Activated CD8-positive, alpha-beta T cell treated with anti-CD3 and anti-CD28 coated beads, Interleukin-2, amount 10 ng/mL, durations not matched to agents 7 days and 5 days (primary cell): Measurements from ENCODE around the gene SMIM28. TPM values are rescaled to one million over a fixed set of nuclear protein-coding genes. Genes with fewer than 3 reads are reported as not detected.

Experiments
- ATAC-seq: fragments of 150-1000 bp; cut with Tn5 transposase; one replicate; pipeline ENCODE4 v1.10.0; 2021; ENCODE audit warnings: moderate library complexity
- CTCF ChIA-PET: fragments of 350-600 bp; sonication (Branson Sonifier 250); formaldehyde crosslinking; loops from one replicate; lab custom pipeline; 2021; ENCODE audit warnings: antibody characterized with exemption; lab: Charles Lee
- POLR2A ChIA-PET: fragments of 350-600 bp; sonication (Branson Sonifier 250); formaldehyde crosslinking; loops from one replicate; lab custom pipeline; 2021; ENCODE audit warnings: antibody characterized with exemption; lab: Charles Lee
- DNase-seq: peaks from one replicate; pipeline ENCODE4 v3.0.0-alpha.2; 2020
- H3K27ac Mint-ChIP-seq: one replicate; pipeline ENCODE4 v1.8.0; 2021; ENCODE audit warnings: mild to moderate bottlenecking, mixed read lengths
- H3K27me3 Mint-ChIP-seq: one replicate; pipeline ENCODE4 v1.8.0; 2021; ENCODE audit warnings: low read depth, mixed read lengths
- H3K36me3 Mint-ChIP-seq: one replicate; pipeline ENCODE4 v1.8.0; 2021; ENCODE audit warnings: low read depth, mixed read lengths
- H3K4me1 Mint-ChIP-seq: one replicate; pipeline ENCODE4 v1.8.0; 2021; ENCODE audit warnings: low read depth, mixed read lengths
- H3K4me3 Mint-ChIP-seq: one replicate; pipeline ENCODE4 v1.8.0; 2021; ENCODE audit warnings: mild to moderate bottlenecking, mixed read lengths
- H3K9me3 Mint-ChIP-seq: one replicate; pipeline ENCODE4 v1.8.0; 2022; ENCODE audit warnings: mixed read lengths; ENCODE audit not compliant: insufficient read depth
- total RNA-seq, 2 experiments: library from RNA; stranded (reverse); gene quantifications; one replicate each; pipeline ENCODE4 v1.2.3, GENCODE V29; 2021

Gene SMIM28
- not detected for total RNA-seq

DNA sequence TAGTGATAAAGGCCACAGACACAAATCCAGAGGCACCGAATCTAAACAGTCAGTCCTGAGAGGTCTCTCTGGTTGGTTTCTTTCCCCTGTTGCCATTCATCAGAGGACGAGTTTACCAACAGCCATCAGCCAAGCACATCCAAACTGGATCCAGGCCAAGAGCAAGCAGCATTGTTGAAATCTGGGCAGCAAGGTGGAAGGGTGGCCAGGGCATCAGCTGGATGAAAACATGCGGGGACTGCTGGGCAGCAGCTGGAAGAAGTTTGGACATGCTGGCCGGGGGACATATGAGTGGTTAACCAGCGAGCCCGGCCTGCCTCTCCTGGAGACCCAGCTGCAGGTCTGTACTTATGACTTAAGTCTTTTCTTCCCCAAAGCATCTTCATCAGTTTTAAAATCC, at the start of gene SMIM28:
SMIM28 (plus strand) TSS at position 62 of the 400 bp plus-strand sequence; CDS start at position 230, 168 bp downstream.
- POLR2A ChIA-PET: no interaction called here
- no peaks in the 10 kb centered on the region for H3K9me3 Mint-ChIP-seq
- no peak within 1 kb of the TSS for H3K27ac Mint-ChIP-seq
- no peaks in the 10 kb centered on the region for H3K36me3 Mint-ChIP-seq
- CTCF ChIA-PET: no interaction called here
- no peaks in the 10 kb centered on the region for H3K4me1 Mint-ChIP-seq
- no peak for DNase-seq
- ATAC-seq: no peak
- H3K27me3 Mint-ChIP-seq: peaks cover 2% of the 10 kb centered on the region
- no peak within 1 kb of the TSS for H3K4me3 Mint-ChIP-seq

- DNase-seq (no peak), ATAC-seq (no peak)
- POLR2A ChIA-PET: no interaction called here
- CTCF ChIA-PET: no interaction called here
- Mint-ChIP-seq H3K27me3 (peaks cover 13% of the 10 kb centered on the region), H3K4me3 (no peak overlapping the region), H3K36me3 (no peaks in the 10 kb centered on the region), H3K4me1 (peaks cover 9% of the 10 kb centered on the region), H3K27ac (no peak overlapping the region), H3K9me3 (no peaks in the 10 kb centered on the region)
Observed at GRCh38 chr6:138328210-138328609, 49.5 kb upstream of the SMIM28 start.

- Mint-ChIP-seq H3K27me3 (peaks cover 13% of the 10 kb centered on the region), H3K4me1 (peaks cover 9% of the 10 kb centered on the region), H3K36me3 (no peaks in the 10 kb centered on the region), H3K27ac (no peak overlapping the region), H3K4me3 (no peak overlapping the region), H3K9me3 (no peaks in the 10 kb centered on the region)
- DNase-seq (no peak), ATAC-seq (no peak)
- POLR2A ChIA-PET: no interaction called here
- CTCF ChIA-PET: no interaction called here
Observed at GRCh38 chr6:138330763-138331162, 46.9 kb upstream of the SMIM28 start.

GRCh38 chr6:138331444-138331843, 46.3 kb upstream of the SMIM28 start:
- no peak for ATAC-seq
- H3K4me1 Mint-ChIP-seq: peaks cover 9% of the 10 kb centered on the region
- ChIA-PET POLR2A (no interaction called here), CTCF (no interaction called here)
- H3K27me3 Mint-ChIP-seq: peaks cover 13% of the 10 kb centered on the region
- H3K9me3 Mint-ChIP-seq: no peaks in the 10 kb centered on the region
- DNase-seq: no peak
- no peaks in the 10 kb centered on the region for H3K36me3 Mint-ChIP-seq
- H3K27ac Mint-ChIP-seq: no peak overlapping the region
- no peak overlapping the region for H3K4me3 Mint-ChIP-seq

DNA sequence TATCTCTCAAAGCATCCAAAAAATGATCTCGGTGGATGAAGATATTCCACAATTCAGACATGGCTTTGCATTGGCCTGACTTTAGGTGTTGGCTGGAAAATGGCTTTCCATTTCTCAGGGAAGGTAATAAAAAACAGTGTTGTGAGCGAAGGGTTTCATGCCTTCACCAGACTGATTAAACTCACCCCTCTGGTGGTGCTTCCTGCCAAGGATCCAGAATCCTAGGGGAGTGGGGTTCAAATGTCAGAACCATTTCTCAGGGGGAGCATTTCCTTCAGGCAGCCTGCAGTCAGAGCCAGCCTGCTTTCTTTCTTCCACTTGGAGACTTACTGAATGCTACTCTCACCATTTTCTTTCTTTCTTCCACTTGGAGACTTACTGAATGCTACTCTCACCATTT, 45.7 kb upstream of the SMIM28 start:
- CTCF ChIA-PET: no interaction called here
- no peak overlapping the region for H3K4me3 Mint-ChIP-seq
- peaks cover 9% of the 10 kb centered on the region for H3K4me1 Mint-ChIP-seq

DNA sequence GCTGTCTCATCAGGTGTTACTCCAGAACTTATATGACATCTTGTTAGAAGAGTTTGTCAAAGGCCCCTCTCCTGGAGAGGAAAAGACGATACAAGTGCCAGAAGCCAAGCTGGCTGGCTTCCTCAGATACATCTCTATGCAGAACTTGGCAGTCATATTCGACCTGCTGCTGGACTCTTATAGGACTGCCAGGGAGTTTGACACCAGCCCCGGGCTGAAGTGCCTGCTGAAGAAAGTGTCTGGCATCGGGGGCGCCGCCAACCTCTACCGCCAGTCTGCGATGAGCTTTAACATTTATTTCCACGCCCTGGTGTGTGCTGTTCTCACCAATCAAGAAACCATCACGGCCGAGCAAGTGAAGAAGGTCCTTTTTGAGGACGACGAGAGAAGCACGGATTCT, 43.7 kb upstream of the SMIM28 start:
- Mint-ChIP-seq H3K9me3 (no peaks in the 10 kb centered on the region), H3K27ac (no peak overlapping the region), H3K4me1 (no peaks in the 10 kb centered on the region), H3K27me3 (peaks cover 10% of the 10 kb centered on the region), H3K36me3 (no peaks in the 10 kb centered on the region), H3K4me3 (no peak overlapping the region)
- DNase-seq (no peak), ATAC-seq (no peak)
- ChIA-PET CTCF (no interaction called here), POLR2A (no interaction called here)

More for the DNA sequence above, 45.7 kb upstream of the SMIM28 start:
- no peak for ATAC-seq
- DNase-seq: no peak
- POLR2A ChIA-PET: no interaction called here
- H3K27ac Mint-ChIP-seq: no peak overlapping the region
- peaks cover 11% of the 10 kb centered on the region for H3K27me3 Mint-ChIP-seq
- H3K36me3 Mint-ChIP-seq: no peaks in the 10 kb centered on the region
- no peaks in the 10 kb centered on the region for H3K9me3 Mint-ChIP-seq

DNA sequence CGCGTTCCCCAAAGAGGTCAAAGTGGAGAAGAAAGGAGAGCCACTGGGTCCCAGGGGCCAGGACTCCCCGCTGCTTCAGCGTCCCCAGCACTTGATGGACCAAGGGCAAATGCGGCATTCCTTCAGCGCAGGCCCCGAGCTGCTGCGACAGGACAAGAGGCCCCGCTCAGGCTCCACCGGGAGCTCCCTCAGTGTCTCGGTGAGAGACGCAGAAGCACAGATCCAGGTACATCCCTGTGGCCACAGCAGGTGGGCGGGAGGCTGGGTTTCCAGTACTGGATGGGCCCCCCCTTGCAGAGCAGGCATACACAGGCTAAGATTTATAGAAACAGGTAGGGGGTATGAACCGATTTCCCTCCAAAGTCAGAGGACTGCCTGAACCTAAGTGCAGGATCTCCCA, 42.7 kb upstream of the SMIM28 start:
- Mint-ChIP-seq H3K4me3 (no peak overlapping the region), H3K36me3 (no peaks in the 10 kb centered on the region), H3K4me1 (no peaks in the 10 kb centered on the region), H3K27me3 (peaks cover 14% of the 10 kb centered on the region), H3K9me3 (no peaks in the 10 kb centered on the region), H3K27ac (no peak overlapping the region)
- no peak for DNase-seq
- no peak for ATAC-seq
- CTCF ChIA-PET: no interaction called here
- POLR2A ChIA-PET: no interaction called here

GRCh38 chr6:138336221-138336620, 41.5 kb upstream of the SMIM28 start:
- H3K9me3 Mint-ChIP-seq: no peaks in the 10 kb centered on the region
- H3K4me1 Mint-ChIP-seq: no peaks in the 10 kb centered on the region
- ChIA-PET CTCF (no interaction called here), POLR2A (no interaction called here)
- no peak overlapping the region for H3K27ac Mint-ChIP-seq
- H3K27me3 Mint-ChIP-seq: peaks cover 18% of the 10 kb centered on the region
- no peak for ATAC-seq
- H3K4me3 Mint-ChIP-seq: no peak overlapping the region
- DNase-seq: no peak
- no peaks in the 10 kb centered on the region for H3K36me3 Mint-ChIP-seq

- DNase-seq: no peak
- ChIA-PET CTCF (no interaction called here), POLR2A (no interaction called here)
- no peak overlapping the region for H3K4me3 Mint-ChIP-seq
- H3K4me1 Mint-ChIP-seq: no peaks in the 10 kb centered on the region
- no peaks in the 10 kb centered on the region for H3K9me3 Mint-ChIP-seq
- H3K27ac Mint-ChIP-seq: no peak overlapping the region
- H3K36me3 Mint-ChIP-seq: no peaks in the 10 kb centered on the region
- no peak for ATAC-seq
- peaks cover 12% of the 10 kb centered on the region for H3K27me3 Mint-ChIP-seq
Observed at GRCh38 chr6:138337076-138337475, 40.6 kb upstream of the SMIM28 start.

DNA sequence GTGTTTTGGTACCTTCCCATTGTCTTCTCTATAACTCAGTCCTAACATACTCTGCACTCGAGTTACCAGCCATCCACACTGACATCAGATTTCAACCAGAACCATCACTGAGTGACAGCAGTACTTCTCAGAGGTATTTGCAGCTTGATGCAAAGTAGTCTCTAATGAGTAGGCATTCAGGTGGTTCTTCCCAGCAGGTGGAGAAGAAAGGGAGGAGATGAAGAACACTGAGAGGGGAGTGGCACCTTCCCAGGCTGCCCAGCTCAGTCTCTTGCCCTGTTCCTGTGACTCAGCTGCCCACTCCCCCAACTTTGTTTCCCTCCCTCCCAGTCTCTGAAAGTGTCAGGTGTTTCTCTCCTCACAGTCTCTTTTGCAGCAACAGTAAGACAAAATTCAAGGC, 38.7 kb upstream of the SMIM28 start:
- CTCF ChIA-PET: no interaction called here
- Mint-ChIP-seq H3K27ac (no peak overlapping the region), H3K27me3 (peaks cover 13% of the 10 kb centered on the region), H3K36me3 (no peaks in the 10 kb centered on the region), H3K9me3 (no peaks in the 10 kb centered on the region), H3K4me3 (no peak overlapping the region), H3K4me1 (no peaks in the 10 kb centered on the region)
- no peak for ATAC-seq
- no peak for DNase-seq
- POLR2A ChIA-PET: no interaction called here

GRCh38 chr6:138341176-138341575, 36.5 kb upstream of the SMIM28 start:
- ATAC-seq (no peak), DNase-seq (no peak)
- Mint-ChIP-seq H3K4me1 (no peaks in the 10 kb centered on the region), H3K4me3 (no peak overlapping the region), H3K27ac (no peak overlapping the region), H3K36me3 (no peaks in the 10 kb centered on the region), H3K27me3 (peaks cover 15% of the 10 kb centered on the region), H3K9me3 (no peaks in the 10 kb centered on the region)
- CTCF ChIA-PET: no interaction called here
- POLR2A ChIA-PET: no interaction called here

- Mint-ChIP-seq H3K27me3 (peaks cover 18% of the 10 kb centered on the region), H3K36me3 (no peaks in the 10 kb centered on the region), H3K9me3 (no peaks in the 10 kb centered on the region), H3K27ac (no peak overlapping the region), H3K4me3 (no peak overlapping the region), H3K4me1 (no peaks in the 10 kb centered on the region)
- POLR2A ChIA-PET: no interaction called here
- CTCF ChIA-PET: no interaction called here
- ATAC-seq: no peak
- DNase-seq: no peak
Observed at GRCh38 chr6:138343112-138343511, 34.6 kb upstream of the SMIM28 start.

GRCh38 chr6:138345565-138346285, 32.0 kb upstream of the SMIM28 start:
- no peak for DNase-seq
- H3K27ac Mint-ChIP-seq: no peak overlapping the region
- no peak overlapping the region for H3K4me3 Mint-ChIP-seq
- peaks cover 20% of the 10 kb centered on the region for H3K27me3 Mint-ChIP-seq
- no peaks in the 10 kb centered on the region for H3K36me3 Mint-ChIP-seq
- no peaks in the 10 kb centered on the region for H3K4me1 Mint-ChIP-seq
- ChIA-PET CTCF (interaction anchor here (1.7 kb wide), 2 partner anchors 163 to 230 kb away, joined by 5 to 7 read pairs; no protein-coding TSS in a partner anchor), POLR2A (no interaction called here)
- no peak for ATAC-seq
- no peaks in the 10 kb centered on the region for H3K9me3 Mint-ChIP-seq
